Stimulated activated CD4-positive, alpha-beta T cell treated with anti-CD3 and anti-CD28 coated beads, Interleukin-15, amount 100 ng/mL, for 1 hour (primary cell): Measurements from ENCODE around the gene LAMC3.
"Not testable (repeated sequence)": the region's sequence is repeated elsewhere in the genome, so short reads cannot be mapped to it uniquely, and the experiment has no call there.

Source experiments
- DNase-seq, 2 donors: peaks; one replicate each; pipeline ENCODE4 v3.0.0-alpha.2; 2020; ENCODE audit warnings: low read depth in 1 of 2, low spot score in 1 of 2

The LAMC3 gene

DNA sequence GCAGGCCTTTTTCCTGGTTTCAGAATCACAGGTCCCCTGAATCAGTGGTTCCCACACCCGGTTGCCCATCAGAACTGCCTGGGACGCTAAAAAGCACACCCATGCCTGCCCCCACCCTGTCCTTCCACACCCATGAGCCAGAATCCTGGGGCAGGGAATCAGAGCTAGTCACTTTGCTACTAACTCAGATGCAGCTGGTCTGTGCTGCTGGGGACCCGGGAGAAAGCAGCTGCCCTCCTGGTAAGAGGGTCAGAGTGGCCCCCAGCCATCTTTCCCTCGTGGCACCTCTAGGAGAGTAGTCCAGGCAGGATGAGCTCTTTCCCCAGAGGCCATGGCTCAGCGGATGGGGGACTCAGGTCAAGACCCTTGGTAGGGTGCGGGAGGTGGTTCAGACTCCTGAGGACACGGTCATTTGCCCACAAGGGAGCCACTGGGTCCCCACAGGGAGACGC is 105.1 kb downstream of the LAMC3 start:
- DNase-seq, result no peak

DNA sequence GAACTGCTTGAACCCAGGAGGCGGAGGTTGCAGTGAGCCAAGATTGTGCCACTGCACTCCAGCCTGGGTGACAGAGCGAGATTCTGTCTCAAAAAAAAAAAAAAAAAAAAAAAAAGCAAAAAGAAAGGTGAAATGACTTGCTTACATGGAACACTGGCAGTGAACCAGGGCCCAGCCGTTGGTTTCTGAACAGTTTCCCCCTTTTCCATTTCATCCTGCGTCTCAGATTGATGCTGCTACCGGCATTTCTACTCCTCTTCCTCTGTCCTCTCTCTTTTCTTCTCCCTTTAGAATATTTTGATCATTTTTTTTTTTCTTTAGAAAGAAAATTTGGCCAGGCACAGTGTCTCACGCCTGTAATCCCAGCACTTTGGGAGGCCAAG is 106.4 kb downstream of the LAMC3 start:
- DNase-seq, result not testable (repeated sequence)

DNA sequence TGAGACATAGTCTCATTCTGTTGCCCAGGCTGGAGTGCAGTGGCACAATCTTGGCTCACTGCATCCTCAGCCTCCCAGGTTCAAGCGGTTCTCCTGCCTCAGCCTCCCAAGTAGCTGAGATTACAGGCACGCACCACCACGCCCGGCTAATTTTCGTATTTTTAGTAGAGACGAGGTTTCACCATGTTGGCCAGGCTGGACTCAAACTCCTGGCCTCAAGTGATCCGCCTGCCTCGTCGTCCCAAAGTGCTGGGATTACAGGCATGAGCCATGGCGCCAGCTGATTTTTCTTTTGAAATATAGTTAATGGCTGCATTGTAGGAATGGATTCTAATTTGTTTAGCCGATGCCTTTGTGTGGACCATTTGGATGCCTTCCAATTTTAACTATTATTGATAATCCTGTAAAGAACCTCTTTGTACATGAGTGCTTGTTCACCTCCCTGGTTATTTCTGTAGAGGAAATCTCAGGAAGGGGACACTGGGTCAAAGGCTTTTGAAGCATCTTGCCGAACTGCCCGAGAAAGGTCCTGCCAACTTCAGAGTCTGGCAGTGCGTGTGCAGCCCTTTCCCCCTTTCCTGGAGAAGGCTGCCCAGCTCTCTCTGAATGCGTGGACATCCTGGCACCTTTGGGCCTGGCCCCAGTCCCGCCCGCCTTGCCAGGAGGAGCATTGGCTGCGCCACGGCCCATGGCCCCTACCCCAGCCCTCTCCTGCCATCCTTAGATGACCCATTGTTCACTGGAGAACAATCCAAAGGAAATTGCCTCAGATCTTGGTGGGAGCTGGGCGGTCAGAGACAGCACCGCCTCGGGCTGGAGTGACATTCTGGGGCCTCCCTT is 107.5 kb downstream of the LAMC3 start:
- DNase-seq, result no peak

DNA sequence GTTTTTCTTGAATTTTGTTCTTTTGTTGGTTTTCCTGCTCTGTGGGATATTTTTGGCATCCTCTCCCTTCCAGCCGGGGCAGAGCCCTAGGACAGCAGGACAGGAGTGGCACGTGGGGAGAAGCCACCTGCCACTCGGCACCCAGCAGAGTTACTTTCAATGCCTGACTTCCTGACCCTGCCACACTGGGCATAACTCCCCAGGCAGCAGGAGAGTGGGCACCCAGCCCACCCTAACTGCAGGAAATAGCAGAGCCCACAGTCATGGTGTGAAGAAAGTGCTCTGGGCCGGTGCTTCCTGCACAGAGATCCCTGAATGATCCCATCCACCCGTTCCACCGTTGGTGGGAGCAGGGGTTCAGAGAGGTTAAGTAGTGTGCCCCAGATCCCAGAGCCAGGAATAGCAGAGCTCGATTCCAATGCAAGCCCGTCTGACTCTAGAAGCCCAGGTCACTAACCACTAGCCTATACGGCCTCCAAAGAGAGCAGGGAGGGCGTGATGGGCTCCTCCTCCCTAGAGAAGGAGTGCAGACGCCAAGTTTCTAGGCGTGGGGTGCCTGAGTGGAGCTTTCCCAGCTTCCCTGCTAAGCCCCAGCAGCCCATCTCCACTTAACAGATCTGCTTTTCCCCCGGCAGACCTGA is 108.3 kb downstream of the LAMC3 start:
- DNase-seq, result no peak

DNA sequence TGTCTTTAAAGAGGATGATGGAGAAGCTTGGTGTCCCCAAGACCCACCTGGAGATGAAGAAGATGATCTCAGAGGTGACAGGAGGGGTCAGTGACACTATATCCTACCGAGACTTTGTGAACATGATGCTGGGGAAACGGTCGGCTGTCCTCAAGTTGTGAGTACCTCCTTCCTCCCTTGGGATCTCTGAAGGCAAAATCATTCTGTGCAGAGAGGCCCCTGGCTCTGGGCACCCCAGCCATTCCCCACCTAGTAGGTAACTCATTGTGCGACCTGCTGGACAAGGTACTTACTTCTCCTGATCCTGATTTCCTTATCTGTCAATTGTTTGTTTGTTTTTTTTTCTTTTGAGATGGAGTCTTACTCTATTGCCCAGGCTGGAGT is 108.8 kb downstream of the LAMC3 start:
- DNase-seq, result no peak

DNA sequence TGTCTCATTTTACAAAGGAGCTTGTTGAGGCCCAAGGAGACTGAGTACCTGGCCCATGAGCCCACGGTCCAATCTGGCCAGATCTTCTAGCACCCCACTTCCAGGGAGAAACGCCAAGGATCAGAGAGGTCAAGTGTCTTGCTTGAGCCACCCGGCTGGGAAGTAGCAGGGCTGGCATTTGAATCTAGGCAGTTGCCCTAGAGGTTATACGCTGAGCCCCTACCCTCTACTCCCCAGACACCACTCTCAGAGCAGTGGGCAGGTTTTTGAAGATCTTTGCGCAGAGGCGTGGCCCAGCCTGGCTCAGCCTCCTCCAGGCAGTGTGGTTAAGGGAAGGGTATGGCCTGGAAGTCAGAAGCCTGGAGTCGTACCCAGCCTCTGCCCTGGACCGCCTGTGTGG is 110.6 kb downstream of the LAMC3 start:
- no peak for DNase-seq

DNA sequence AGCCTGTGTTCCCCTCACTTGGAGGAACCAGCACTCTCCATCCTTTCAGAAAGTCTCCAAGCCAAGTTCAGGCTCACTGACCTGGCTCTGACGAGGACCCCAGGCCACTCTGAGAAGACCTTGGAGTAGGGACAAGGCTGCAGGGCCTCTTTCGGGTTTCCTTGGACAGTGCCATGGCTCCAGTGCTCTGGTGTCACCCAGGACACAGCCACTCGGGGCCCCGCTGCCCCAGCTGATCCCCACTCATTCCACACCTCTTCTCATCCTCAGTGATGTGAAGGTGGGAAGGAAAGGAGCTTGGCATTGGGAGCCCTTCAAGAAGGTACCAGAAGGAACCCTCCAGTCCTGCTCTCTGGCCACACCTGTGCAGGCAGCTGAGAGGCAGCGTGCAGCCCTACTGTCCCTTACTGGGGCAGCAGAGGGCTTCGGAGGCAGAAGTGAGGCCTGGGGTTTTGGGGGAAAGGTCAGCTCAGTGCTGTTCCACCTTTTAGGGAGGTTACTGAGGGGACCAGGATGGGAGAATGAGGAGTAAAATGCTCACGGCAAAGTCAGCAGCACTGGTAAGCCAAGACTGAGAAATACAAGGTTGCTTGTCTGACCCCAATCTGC is 111.8 kb downstream of the LAMC3 start:
- DNase-seq, result no peak

DNA sequence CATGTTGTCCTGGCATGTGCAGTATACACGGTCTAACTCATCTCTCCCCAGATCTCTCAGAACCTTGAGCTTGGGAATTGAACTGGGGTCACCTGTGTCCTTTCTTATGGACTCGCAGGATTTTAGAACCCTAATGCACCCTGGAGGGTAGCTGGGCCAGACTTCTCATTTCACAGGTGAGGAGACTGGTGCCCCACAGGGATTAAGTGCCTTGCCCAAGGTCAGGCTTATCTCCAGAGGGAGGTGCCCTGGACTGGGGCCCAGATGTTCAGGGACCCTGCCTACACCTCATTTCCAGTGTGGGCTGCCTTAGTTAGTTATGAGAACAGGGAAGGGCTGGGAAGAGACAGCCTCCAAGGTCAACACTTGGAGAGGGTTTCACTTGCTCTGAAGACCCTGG is 112.4 kb downstream of the LAMC3 start:
- no peak for DNase-seq

DNA sequence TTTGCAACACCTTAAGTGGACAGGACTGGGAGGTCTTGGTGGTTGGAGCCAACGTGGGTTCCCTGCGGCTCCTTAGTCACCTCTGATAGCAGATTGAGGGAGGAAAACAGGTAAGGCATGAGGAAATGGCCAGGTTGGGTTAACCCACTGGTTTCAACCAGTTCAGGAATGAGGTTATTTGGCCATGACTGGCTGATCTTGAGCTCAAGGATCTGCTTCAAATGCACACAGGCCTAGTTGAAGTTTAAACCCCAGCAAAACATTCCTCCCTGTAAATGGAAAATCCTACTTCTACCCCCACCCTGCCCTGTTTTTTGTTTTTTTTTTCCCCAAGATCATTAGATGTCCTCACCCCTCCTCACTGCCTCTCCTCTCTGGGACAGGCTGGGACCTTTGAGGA is 113.2 kb downstream of the LAMC3 start:
- DNase-seq, result no peak

DNA sequence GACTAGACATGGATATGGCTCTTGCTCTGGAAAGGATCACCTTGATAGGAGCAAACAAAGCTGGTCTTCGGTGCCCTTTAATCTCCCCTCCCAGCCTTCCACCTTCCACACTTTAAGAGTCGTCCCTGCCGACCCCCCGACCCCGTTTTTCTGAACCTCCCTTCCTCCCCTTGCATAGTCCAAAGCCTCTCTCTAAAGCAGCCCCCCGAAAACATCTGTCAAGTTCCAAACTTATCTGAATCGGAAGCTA is 116.0 kb downstream of the LAMC3 start:
- no peak for DNase-seq

DNA sequence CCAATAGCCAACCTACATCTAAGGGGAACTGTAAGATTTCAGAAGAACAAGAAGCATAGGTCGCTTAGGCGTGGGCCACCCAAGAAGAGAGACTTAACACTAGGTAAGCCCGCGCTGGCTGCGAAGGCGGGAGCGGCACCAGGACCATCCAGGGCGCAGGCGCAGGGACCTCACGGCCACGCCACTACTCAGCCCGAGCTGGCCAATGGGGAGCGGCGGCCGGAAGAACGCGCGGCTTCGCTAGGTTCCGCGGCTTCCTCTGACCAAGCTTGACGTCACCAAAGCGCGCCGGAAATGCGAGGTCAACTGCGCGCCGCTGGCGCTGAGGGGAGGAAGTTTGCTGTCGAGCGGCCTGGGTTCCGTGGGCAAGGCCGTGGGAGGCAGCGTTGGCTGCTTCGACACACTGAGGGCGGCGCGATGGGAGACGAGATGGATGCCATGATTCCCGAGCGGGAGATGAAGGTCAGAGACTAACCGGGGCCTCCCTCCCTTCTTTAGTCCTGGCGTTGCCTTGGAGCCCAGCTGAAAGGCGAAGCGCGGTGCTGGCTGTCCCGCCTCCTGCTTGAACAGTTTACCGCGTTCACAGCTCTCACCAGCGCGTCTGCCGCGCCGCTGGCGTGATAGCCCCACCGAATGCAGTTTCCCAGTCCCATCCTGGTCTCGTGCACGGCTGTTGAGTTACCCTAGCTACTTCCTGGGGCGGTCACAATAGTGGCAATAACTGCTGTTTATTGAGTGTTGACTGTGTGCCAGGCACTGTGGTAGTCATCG is 116.5 kb downstream of the LAMC3 start, which contains the start of gene NUP214:
Gene NUP214, plus strand, starts transcription at position 299 of the 771 bp plus-strand sequence. Its CDS starts 119 bp downstream, at position 418.
- peak; percentile 96 to 100 for DNase-seq

DNA sequence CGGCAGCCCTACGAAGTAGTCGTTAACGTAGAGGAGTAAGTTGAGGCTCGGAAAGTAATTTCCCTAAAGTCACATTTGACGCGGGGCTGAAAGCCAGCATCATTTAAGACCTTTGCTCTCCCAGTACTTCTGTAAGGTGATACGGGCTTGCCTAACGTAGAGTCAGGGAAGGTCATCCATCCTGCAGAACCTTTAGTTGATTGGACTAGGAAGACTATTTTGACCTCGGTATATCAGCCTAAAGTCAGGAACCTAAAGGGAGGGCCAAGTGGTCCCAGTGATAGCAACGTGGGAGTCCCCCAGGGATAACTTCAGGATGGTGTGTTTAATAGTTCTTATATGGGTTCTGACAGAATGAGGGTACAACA is 117.1 kb downstream of the LAMC3 start:
- no peak for DNase-seq

DNA sequence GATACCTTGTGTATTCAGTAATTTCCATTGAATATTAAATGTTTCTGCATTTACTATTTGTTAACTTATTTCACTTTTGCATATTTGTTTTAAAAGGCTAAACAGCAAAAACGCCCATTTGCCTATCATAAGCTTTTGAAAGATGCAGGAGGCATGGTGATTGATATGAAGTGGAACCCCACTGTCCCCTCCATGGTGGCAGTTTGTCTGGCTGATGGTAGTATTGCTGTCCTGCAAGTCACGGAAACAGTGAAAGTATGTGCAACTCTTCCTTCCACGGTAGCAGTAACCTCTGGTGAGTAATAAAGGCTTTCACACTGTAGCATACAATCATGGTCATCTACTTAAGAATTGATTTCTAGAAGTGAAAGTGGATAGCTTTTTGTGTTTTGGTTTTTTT is 120.2 kb downstream of the LAMC3 start:
- no peak for DNase-seq

DNA sequence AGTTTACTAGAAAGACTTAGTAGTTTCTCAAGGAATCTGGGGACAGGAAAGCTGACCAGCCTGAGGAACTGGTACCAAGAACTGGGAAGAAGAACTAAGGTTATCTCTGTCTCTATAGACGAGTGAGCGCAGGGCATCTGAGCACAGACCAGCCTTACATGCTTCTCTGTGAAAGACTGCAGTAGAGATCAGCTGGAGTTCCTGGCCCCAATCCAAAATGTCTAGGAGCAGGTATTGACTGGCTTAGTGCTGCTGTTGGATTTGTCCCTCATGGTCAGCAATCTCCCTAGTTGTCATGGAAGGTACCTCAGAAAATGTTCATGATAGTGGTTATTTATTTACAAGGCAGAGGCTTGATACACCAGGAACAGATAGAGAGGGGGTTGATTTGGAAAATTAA is 129.7 kb downstream of the LAMC3 start:
- DNase-seq, result no peak

DNA sequence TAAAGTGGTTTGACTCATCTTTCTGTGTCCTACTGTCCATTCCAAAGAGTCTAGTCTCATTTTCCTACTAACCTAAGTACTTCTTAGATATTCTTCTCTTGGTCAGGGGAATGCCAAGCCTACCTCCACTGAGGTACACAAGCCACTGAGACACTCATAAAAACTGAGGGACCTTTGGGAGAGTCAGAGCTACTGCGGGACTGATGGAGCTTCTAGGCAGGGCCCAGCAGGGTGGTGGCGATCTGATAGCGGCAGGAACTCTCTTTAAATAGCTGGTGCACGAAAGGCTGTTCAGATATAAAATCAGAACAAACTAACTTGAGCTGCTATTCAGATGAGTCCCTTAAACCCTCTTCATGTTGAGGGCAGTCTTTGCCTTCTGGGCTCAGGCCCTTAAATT is 131.1 kb downstream of the LAMC3 start:
- no peak for DNase-seq

DNA sequence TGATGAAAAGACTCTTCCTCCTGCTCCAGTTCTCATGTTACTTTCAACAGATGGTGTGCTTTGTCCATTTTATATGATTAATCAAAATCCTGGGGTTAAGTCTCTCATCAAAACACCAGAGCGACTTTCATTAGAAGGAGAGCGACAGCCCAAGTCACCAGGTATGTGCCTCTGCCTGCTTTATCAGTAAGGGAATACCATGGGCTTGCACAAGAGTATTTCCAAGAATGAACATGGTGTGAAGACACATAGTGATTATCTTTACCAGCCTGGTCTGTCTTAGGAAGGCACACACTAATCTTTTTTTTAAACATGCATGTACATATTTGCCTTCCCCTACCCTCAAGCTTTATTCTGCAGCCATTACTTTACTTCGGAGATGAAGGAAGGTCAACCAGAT is 131.6 kb downstream of the LAMC3 start:
- DNase-seq, result no peak

DNA sequence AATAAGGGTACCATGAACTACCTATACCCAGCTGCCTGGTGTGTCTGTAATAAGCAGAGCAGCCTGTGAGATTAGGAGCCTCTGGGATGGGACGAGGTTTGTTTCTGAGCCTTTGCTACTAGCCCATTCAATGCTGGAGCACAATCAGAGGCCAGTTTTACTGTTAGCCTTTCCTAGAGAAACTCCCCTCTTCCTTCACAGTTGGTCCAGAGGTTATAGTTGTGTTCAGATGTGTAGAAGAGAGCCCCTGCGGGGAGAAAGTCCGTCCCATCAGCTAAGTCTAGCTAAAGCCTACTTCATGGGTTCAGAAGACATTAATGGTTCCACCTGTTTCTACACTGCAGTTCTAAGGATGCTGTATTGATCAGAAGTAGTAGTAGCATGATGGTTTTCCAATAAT is 133.2 kb downstream of the LAMC3 start:
- DNase-seq, result no peak
